Measurements from ENCODE around the gene ATOX1. TPM values are rescaled to one million over a fixed set of nuclear protein-coding genes. Genes with fewer than 3 reads are reported as not detected.

Gene ATOX1
- total RNA-seq, 1 experiment from 2014 or later, result 202 TPM

- Histone ChIP-seq H3K27me3 (ENCODE audit: control insufficient read depth, insufficient read depth, low read length) (no peaks in the 10 kb centered on the region), H3K4me3 (ENCODE audit: low read depth in 2 of 2, low read length in 2 of 2) (no peak overlapping the region), H3K27ac (ENCODE audit: low read length) (peak overlapping the region; percentile 54; the same call in 1 of the 2 replicates), H3K4me1 (ENCODE audit: control insufficient read depth, insufficient read depth, low read length) (peaks cover 14% of the 10 kb centered on the region), H3K9me3 (ENCODE audit: control insufficient read depth, insufficient read depth, low read depth, low read length) (no peaks in the 10 kb centered on the region), H3K36me3 (ENCODE audit: control insufficient read depth, insufficient read depth, low read length) (no peaks in the 10 kb centered on the region)
- intact Hi-C loops (cut with micrococcal nuclease; ENCODE audit: unreplicated experiment), result no loop called here
- in situ Hi-C loops (cut with HindIII; ENCODE audit: low pct_unique_long_range_greater_than_20kb, low sequenced_read_pairs), result no loop called here
- TF ChIP-seq, protein P1, sequence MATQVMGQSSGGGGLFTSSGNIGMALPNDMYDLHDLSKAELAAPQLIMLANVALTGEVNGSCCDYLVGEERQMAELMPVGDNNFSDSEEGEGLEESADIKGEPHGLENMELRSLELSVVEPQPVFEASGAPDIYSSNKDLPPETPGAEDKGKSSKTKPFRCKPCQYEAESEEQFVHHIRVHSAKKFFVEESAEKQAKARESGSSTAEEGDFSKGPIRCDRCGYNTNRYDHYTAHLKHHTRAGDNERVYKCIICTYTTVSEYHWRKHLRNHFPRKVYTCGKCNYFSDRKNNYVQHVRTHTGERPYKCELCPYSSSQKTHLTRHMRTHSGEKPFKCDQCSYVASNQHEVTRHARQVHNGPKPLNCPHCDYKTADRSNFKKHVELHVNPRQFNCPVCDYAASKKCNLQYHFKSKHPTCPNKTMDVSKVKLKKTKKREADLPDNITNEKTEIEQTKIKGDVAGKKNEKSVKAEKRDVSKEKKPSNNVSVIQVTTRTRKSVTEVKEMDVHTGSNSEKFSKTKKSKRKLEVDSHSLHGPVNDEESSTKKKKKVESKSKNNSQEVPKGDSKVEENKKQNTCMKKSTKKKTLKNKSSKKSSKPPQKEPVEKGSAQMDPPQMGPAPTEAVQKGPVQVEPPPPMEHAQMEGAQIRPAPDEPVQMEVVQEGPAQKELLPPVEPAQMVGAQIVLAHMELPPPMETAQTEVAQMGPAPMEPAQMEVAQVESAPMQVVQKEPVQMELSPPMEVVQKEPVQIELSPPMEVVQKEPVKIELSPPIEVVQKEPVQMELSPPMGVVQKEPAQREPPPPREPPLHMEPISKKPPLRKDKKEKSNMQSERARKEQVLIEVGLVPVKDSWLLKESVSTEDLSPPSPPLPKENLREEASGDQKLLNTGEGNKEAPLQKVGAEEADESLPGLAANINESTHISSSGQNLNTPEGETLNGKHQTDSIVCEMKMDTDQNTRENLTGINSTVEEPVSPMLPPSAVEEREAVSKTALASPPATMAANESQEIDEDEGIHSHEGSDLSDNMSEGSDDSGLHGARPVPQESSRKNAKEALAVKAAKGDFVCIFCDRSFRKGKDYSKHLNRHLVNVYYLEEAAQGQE (IDR thresholded peaks at IDR 0.05; ENCODE audit: insufficient read depth in 1 of 2, low read depth in 2 of 2, low read length in 1 of 2), result no peak
- no peak for TF ChIP-seq TCF7L2 (IDR thresholded peaks at IDR 0.05; ENCODE audit: low read depth, low read length)
- TF ChIP-seq, protein P2, sequence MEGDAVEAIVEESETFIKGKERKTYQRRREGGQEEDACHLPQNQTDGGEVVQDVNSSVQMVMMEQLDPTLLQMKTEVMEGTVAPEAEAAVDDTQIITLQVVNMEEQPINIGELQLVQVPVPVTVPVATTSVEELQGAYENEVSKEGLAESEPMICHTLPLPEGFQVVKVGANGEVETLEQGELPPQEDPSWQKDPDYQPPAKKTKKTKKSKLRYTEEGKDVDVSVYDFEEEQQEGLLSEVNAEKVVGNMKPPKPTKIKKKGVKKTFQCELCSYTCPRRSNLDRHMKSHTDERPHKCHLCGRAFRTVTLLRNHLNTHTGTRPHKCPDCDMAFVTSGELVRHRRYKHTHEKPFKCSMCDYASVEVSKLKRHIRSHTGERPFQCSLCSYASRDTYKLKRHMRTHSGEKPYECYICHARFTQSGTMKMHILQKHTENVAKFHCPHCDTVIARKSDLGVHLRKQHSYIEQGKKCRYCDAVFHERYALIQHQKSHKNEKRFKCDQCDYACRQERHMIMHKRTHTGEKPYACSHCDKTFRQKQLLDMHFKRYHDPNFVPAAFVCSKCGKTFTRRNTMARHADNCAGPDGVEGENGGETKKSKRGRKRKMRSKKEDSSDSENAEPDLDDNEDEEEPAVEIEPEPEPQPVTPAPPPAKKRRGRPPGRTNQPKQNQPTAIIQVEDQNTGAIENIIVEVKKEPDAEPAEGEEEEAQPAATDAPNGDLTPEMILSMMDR (IDR thresholded peaks at IDR 0.05), result no peak
- TF ChIP-seq SIN3A (IDR thresholded peaks at IDR 0.05; ENCODE audit: borderline replicate concordance, insufficient read depth, low read depth, low read length), result no peak
- no peak for TF ChIP-seq POLR2AphosphoS5 (IDR thresholded peaks at IDR 0.05; ENCODE audit: low read depth, low read length)
- CTCF ChIA-PET, result no interaction called here
- no TSS peak for BruUV-seq (replicated peaks)
- POLR2A ChIA-PET, result no interaction called here
- ATAC-seq, result no peak
- no peak for DNase-seq (ENCODE audit: low read depth, low spot score)
Observed at GRCh38 chr5:151721087-151721646, 37.3 kb downstream of the ATOX1 start.

DNA sequence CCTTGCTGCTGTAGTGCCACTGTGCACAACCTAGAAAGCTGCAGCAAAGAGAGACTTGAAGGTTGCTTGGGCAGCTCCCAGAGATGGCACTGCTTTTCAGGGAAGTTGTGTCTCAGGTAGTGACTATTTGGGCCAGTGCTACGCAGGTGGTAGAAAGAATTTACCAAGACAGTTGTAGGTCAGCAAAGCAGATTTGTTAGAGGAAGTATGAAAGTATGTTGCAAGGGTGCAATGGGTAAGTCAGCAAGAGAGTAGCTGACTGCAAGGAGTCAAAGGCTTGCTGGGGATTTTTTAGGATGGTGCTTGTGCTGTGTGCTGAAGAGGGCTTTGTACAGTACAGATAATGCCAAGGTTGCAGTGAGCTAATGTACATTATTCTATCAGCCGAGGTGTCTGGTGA lies 38.2 kb downstream of the ATOX1 start:
- Histone ChIP-seq H3K27ac (ENCODE audit: low read length) (peak overlapping the region; percentile 66; the same call in 1 of the 2 replicates), H3K4me1 (ENCODE audit: control insufficient read depth, insufficient read depth, low read length) (peaks cover 14% of the 10 kb centered on the region), H3K27me3 (ENCODE audit: control insufficient read depth, insufficient read depth, low read length) (no peaks in the 10 kb centered on the region), H3K9me3 (ENCODE audit: control insufficient read depth, insufficient read depth, low read depth, low read length) (no peaks in the 10 kb centered on the region), H3K4me3 (ENCODE audit: low read depth in 2 of 2, low read length in 2 of 2) (no peak overlapping the region), H3K36me3 (ENCODE audit: control insufficient read depth, insufficient read depth, low read length) (no peaks in the 10 kb centered on the region)
- ChIA-PET CTCF (interaction anchor here (0.7 to 1.4 kb wide), 2 partner anchors 68 to 236 kb away, joined by 3 to 4 read pairs; no protein-coding TSS in a partner anchor), POLR2A (interaction anchor here (0.6 kb wide), 2 partner anchors 11 to 267 kb away, joined by 4 to 7 read pairs; no protein-coding TSS in a partner anchor)
- in situ Hi-C loops (cut with HindIII; ENCODE audit: low pct_unique_long_range_greater_than_20kb, low sequenced_read_pairs), result no loop called here
- no peak for TF ChIP-seq SIN3A (IDR thresholded peaks at IDR 0.05; ENCODE audit: borderline replicate concordance, insufficient read depth, low read depth, low read length)
- TF ChIP-seq, protein P2 (IDR thresholded peaks at IDR 0.05), result no peak
- TF ChIP-seq TCF7L2 (IDR thresholded peaks at IDR 0.05; ENCODE audit: low read depth, low read length), result no peak
- no peak for TF ChIP-seq POLR2AphosphoS5 (IDR thresholded peaks at IDR 0.05; ENCODE audit: low read depth, low read length)
- TF ChIP-seq, protein P1 (IDR thresholded peaks at IDR 0.05; ENCODE audit: insufficient read depth in 1 of 2, low read depth in 2 of 2, low read length in 1 of 2), result no peak
- intact Hi-C loops (cut with micrococcal nuclease; ENCODE audit: unreplicated experiment), result no loop called here
- ATAC-seq, result no peak
- no peak for DNase-seq (ENCODE audit: low read depth, low spot score)
- BruUV-seq (replicated peaks), result no TSS peak
